Measurements from ENCODE around the gene RSBN1. TPM values are rescaled to one million over a fixed set of nuclear protein-coding genes. Genes with fewer than 3 reads are reported as not detected.
"Not testable (repeated sequence)": the region's sequence is repeated elsewhere in the genome, so short reads cannot be mapped to it uniquely, and the experiment has no call there.

RSBN1 gene
- total and polyA plus RNA-seq, 7 donors = 3.5 to 20.8 (median 11.0) TPM

DNA sequence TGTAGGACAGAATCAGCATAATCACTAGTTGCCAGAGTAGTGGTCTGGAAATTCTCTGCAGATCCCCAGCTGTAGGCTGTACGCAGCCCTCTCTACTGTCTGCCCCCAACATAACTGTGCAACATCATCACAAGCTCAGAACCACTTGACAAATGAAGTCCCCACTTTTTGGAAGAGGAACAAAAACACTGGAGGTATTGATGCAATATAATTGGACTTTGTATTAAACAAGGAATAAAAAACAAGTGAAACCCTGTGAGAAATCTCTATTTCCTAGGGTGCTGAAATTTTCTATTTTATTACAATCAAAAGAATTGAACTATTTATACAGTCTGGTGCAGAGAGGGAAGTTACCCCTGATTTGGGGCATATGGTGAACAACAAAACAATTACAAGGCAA lies 68.2 kb downstream of the RSBN1 start:
- no peak overlapping the region for H3K27ac ChIP-seq
- ATAC-seq (no peak), DNase-seq (no peak)
- H3K9me3 ChIP-seq = no peaks in the 10 kb centered on the region
- peaks cover 2 to 33% of the 10 kb centered on the region in 2 donors for H3K36me3 ChIP-seq (ENCODE audit: insufficient read depth in 1 of 2, low read depth in 1 of 2)
- no peaks in the 10 kb centered on the region for H3K4me1 ChIP-seq
- WGBS, 3 donors = 96 to 97% (median 97%) methylated on average over 1 of the region's 1 CpG
- intact Hi-C loops (cut with DNase I) = no loop called here
- TF ChIP-seq, protein P1, sequence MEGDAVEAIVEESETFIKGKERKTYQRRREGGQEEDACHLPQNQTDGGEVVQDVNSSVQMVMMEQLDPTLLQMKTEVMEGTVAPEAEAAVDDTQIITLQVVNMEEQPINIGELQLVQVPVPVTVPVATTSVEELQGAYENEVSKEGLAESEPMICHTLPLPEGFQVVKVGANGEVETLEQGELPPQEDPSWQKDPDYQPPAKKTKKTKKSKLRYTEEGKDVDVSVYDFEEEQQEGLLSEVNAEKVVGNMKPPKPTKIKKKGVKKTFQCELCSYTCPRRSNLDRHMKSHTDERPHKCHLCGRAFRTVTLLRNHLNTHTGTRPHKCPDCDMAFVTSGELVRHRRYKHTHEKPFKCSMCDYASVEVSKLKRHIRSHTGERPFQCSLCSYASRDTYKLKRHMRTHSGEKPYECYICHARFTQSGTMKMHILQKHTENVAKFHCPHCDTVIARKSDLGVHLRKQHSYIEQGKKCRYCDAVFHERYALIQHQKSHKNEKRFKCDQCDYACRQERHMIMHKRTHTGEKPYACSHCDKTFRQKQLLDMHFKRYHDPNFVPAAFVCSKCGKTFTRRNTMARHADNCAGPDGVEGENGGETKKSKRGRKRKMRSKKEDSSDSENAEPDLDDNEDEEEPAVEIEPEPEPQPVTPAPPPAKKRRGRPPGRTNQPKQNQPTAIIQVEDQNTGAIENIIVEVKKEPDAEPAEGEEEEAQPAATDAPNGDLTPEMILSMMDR (IDR thresholded peaks at IDR 0.05) = no peak
- H3K27me3 ChIP-seq (ENCODE audit: insufficient read depth in 3 of 3, low read length in 2 of 3) = no peaks in the 10 kb centered on the region
- H3K4me3 ChIP-seq = no peak overlapping the region

DNA sequence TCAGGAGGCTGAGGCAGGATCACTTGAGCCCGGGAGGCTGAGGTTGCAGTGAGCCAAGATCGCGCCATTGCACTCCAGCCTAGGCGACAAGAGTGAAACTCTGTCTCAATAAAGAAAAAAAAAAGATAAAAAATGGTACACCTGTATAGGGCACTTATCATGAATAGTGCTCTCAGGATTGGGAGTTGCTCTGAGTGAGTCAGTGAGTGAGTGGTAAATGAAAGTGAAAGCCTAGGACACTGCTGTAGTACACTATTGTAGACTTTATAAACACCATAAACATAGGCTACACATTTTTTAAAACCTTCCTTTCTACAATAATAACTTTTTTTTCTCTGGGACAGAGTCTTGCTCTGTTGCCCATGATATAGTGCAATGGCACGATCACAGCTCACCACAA lies 69.8 kb downstream of the RSBN1 start:
- Histone ChIP-seq H3K27me3 (ENCODE audit: insufficient read depth in 3 of 3, low read length in 2 of 3) (no peaks in the 10 kb centered on the region), H3K9me3 (no peaks in the 10 kb centered on the region), H3K4me3 (no peak overlapping the region), H3K27ac (no peak overlapping the region), H3K4me1 (no peaks in the 10 kb centered on the region), H3K36me3 (ENCODE audit: insufficient read depth in 1 of 2, low read depth in 1 of 2) (peaks cover 2 to 41% of the 10 kb centered on the region in 2 donors)
- intact Hi-C loops (cut with DNase I) = no loop called here
- DNase-seq (no peak), ATAC-seq (no peak)
- TF ChIP-seq, protein P1 (IDR thresholded peaks at IDR 0.05) = no peak
- WGBS, 3 donors = 96 to 98% (median 96%) methylated on average over 5 of the region's 5 CpGs

DNA sequence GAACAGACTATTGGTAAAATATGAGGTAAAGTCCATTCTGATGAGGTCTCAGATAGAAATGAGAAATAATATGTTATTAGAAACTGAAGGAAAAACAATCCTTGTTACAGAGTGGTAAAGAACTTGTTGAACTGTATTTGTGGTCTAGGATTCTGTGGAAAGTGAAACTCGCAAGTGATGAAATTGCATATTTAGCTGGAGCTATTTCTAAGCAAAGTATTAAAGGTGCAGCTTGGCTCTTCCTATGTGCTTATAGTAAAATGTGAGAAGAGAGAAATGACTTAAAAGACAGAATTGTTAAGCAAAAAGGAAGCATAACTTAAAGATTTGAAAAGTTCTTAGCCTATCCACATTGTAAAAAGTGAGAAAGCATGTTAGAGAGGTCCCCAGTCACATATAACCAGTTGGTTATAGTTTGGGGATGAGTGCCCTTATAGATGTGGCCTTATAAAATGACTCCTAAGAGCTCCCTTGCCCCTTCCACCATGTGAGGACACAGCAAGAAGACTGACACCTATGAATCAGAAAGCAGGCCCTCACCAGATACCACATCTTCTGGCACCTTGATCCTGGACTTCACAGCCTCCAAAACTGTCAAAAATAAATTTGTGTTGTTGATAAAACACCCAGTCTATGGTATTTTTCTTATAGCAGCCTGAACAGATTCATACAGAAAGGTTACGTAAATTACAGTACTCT lies 77.8 kb downstream of the RSBN1 start:
- H3K4me3 ChIP-seq = no peak overlapping the region
- no peak overlapping the region for H3K27ac ChIP-seq
- TF ChIP-seq, protein P1 (IDR thresholded peaks at IDR 0.05) = no peak
- intact Hi-C loops (cut with DNase I) = no loop called here
- H3K9me3 ChIP-seq = no peaks in the 10 kb centered on the region
- H3K36me3 ChIP-seq (ENCODE audit: insufficient read depth in 1 of 2, low read depth in 1 of 2) = peaks cover 0 to 62% of the 10 kb centered on the region in 2 donors
- 97 to 100% (median 97%) methylated on average over 2 of the region's 2 CpGs for WGBS, 3 donors
- DNase-seq (no peak), ATAC-seq (no peak)
- no peaks in the 10 kb centered on the region for H3K4me1 ChIP-seq
- H3K27me3 ChIP-seq (ENCODE audit: insufficient read depth in 3 of 3, low read length in 2 of 3) = no peaks in the 10 kb centered on the region

DNA sequence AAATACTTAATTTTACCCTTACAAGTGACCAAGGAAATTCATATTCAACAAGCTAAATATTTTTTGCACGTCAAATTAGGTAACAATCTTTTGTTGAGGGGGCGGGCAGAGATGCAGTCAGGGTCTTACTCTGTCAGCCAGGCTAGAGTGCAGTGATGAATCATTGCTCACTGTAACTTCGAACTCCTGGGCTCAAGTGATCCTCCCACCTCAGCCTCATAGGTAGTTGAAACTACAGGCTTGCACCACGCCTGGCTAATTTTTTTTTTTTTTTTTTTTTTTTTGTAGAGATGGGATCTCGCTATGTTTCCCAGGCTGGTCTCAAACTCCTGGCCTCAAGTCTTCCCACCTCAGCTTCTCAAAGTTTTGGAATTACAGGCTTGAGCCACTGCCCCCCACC lies 79.5 kb downstream of the RSBN1 start:
- no peaks in the 10 kb centered on the region for H3K4me1 ChIP-seq
- no peak overlapping the region for H3K4me3 ChIP-seq
- no peak for DNase-seq
- no peak for ATAC-seq
- no peak overlapping the region for H3K27ac ChIP-seq
- intact Hi-C loops (cut with DNase I) = no loop called here
- H3K9me3 ChIP-seq = no peaks in the 10 kb centered on the region
- TF ChIP-seq, protein P1 (IDR thresholded peaks at IDR 0.05) = no peak
- WGBS, 3 donors = 91 to 94% (median 92%) methylated on average over 5 of the region's 5 CpGs
- peaks cover 0 to 55% of the 10 kb centered on the region in 2 donors for H3K36me3 ChIP-seq (ENCODE audit: insufficient read depth in 1 of 2, low read depth in 1 of 2)
- H3K27me3 ChIP-seq (ENCODE audit: insufficient read depth in 3 of 3, low read length in 2 of 3) = no peaks in the 10 kb centered on the region

DNA sequence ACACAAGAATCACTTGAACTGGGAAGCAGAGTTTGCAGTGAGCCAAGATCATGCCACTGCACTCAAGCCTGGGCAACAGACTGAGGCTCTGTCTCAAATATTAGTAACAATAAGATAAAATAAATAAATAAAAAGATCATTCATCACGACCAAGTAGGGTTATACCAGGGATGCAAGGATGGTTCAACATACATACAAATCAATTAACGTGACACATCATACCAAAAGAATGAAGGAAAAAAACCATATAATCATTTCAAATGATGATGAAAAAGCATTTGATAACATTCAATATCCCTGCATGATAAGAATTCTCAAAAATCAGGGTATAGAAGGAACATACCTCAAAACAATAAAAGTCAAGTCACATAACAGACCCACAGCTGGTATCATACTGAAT lies 91.3 kb downstream of the RSBN1 start:
- intact Hi-C loops (cut with DNase I) = no loop called here

DNA sequence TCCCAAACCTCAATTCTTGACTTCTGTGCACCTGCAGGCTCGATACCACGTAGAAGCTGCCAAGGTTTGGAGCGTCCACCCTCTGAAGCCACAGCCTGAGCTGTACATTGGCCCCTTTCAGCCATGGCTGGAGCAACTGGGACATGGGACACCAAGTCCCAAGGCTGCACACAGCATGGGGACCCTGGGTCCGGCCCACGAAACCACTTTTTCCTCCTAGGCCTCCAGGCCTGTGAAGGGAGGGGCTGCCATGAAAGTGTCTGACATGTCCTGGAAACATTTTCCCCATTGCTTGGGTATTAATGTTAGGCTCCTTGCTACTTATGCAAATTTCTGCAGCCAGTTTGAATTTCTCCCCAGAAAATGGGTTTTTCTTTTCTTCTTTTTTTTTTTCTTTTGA lies 93.7 kb downstream of the RSBN1 start:
- H3K36me3 ChIP-seq (ENCODE audit: insufficient read depth in 1 of 2, low read depth in 1 of 2) = peaks cover under 1 to 23% of the 10 kb centered on the region in 2 donors
- ATAC-seq; H3K4me3 ChIP-seq; DNase-seq; H3K27me3 ChIP-seq (ENCODE audit: insufficient read depth in 3 of 3, low read length in 2 of 3); H3K9me3 ChIP-seq; H3K27ac ChIP-seq; H3K4me1 ChIP-seq; intact Hi-C loops (cut with DNase I): not testable (repeated sequence)
- WGBS, 3 donors = 99 to 100% (median 100%) methylated on average over 5 of the region's 5 CpGs

More for the DNA sequence above, 91.3 kb downstream of the RSBN1 start:
- Histone ChIP-seq H3K9me3 (no peaks in the 10 kb centered on the region), H3K4me3 (no peak overlapping the region), H3K4me1 (no peaks in the 10 kb centered on the region), H3K36me3 (ENCODE audit: insufficient read depth in 1 of 2, low read depth in 1 of 2) (peaks cover 0 to 34% of the 10 kb centered on the region in 2 donors), H3K27me3 (ENCODE audit: insufficient read depth in 3 of 3, low read length in 2 of 3) (no peaks in the 10 kb centered on the region), H3K27ac (no peak overlapping the region)
- ATAC-seq = no peak
- DNase-seq = no peak
- TF ChIP-seq, protein P1 (IDR thresholded peaks at IDR 0.05) = no peak
- WGBS, 3 donors = 97 to 100% (median 98%) methylated on average over 2 of the region's 2 CpGs

DNA sequence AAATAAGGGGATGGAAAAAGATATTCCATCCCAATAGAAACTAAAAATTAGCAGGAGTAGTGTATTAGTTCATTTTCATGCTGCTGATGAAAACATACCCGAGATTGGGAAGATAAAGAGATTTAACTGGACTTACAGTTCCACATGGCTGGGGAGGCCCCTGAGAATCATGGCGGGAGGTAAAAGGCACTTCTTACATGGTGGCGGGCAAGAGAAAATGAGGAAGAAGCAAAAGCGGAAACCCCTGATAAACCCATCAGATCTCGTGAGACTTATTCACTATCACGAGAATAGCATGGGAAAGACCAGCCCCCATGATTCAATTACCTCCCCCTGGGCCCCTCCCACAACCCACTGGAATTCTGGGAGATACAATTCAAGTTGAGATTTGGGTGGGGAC lies 94.8 kb downstream of the RSBN1 start:
- DNase-seq; H3K9me3 ChIP-seq; H3K4me3 ChIP-seq; H3K27ac ChIP-seq; H3K4me1 ChIP-seq; ATAC-seq; intact Hi-C loops (cut with DNase I); H3K27me3 ChIP-seq (ENCODE audit: insufficient read depth in 3 of 3, low read length in 2 of 3): not testable (repeated sequence)
- WGBS, 3 donors = 92 to 95% (median 92%) methylated on average over 6 of the region's 6 CpGs
- peaks cover 3 to 23% of the 10 kb centered on the region in 2 donors for H3K36me3 ChIP-seq (ENCODE audit: insufficient read depth in 1 of 2, low read depth in 1 of 2)
